ENCODE measurements around the gene MRPL2. TPM values are rescaled to one million over a fixed set of nuclear protein-coding genes. Genes with fewer than 3 reads are reported as not detected.

The MRPL2 gene
- total and polyA plus RNA-seq, 2 donors (not counting 1 experiment from before 2014, with no cell fraction given): 45.6 to 52.8 TPM

- ChIA-PET POLR2A (interaction anchor here (1.3 kb wide), 1 partner anchor 129 kb away, joined by 11 read pairs; the partner anchor contains the start of gene CNPY3), CTCF (no interaction called here)
- TF ChIP-seq EZH2 (IDR thresholded peaks at IDR 0.05; ENCODE audit: borderline replicate concordance, insufficient read depth, low read depth, low read length, poor library complexity, severe bottlenecking) (no peak), CTCF (IDR thresholded peaks at IDR 0.05) (no peak)
- Histone ChIP-seq H4K20me1 (ENCODE audit: control insufficient read depth, insufficient read depth, low read length, poor library complexity, severe bottlenecking) (peaks cover 11% of the 10 kb centered on the region), H3K9ac (ENCODE audit: low read length) (peak overlapping the region; percentile 79), H3K27ac (ENCODE audit: low read length in 2 of 2) (peak overlapping the region in 1 of 2 donors; percentile 86), H3K9me3 (ENCODE audit: control extremely low read depth in 1 of 3, control insufficient read depth in 2 of 3, insufficient read depth in 1 of 3, low read length in 2 of 3) (no peaks in the 10 kb centered on the region), H3K27me3 (replicated peaks in 1 of 4; ENCODE audit: control extremely low read depth in 1 of 4, control insufficient read depth in 3 of 4, insufficient read depth in 4 of 4, low read length in 3 of 4) (no peaks in the 10 kb centered on the region), H3K36me3 (replicated peaks in 1 of 2; ENCODE audit: control extremely low read depth in 1 of 2, control insufficient read depth in 1 of 2, extremely low read depth in 1 of 2, insufficient read depth in 2 of 2, low read length in 1 of 2) (peaks cover 0 to 15% of the 10 kb centered on the region in 2 experiments), H3K4me3 (ENCODE audit: control extremely low read depth in 1 of 5, extremely low read depth in 1 of 5, insufficient read depth in 1 of 5, low read depth in 2 of 5, low read length in 4 of 5) (peak overlapping the region; percentile 76 to 96 (median 89)), H3K79me2 (ENCODE audit: control insufficient read depth, insufficient read depth, low read length) (peaks cover 33% of the 10 kb centered on the region), H3K4me1 (ENCODE audit: control insufficient read depth in 2 of 2, insufficient read depth in 2 of 2, low read length in 2 of 2) (peaks cover 22 to 30% of the 10 kb centered on the region in 2 donors), H3K4me2 (replicated peaks; ENCODE audit: low read depth, low read length, poor library complexity, severe bottlenecking) (peak overlapping the region; percentile 87), H2AFZ (ENCODE audit: insufficient read depth, low read depth, low read length, poor library complexity, severe bottlenecking) (peak overlapping the region; percentile 89)
- intact Hi-C loops (cut with micrococcal nuclease): loop anchor here (2.0 to 10.0 kb wide), 3 partner anchors 80 to 1138 kb away; partner anchors contain the start of genes BYSL, MED20 and PEX6
- no peak for ATAC-seq (ENCODE audit: low read depth)
- H3K4me3 Mint-ChIP-seq: peak overlapping the region; percentile 99
- H3K27me3 Mint-ChIP-seq: no peaks in the 10 kb centered on the region
- H3K9me3 Mint-ChIP-seq (ENCODE audit: insufficient read depth): no peaks in the 10 kb centered on the region
- no peak for DNase-seq
- peak overlapping the region; percentile 100 for H3K27ac Mint-ChIP-seq
- H3K4me1 Mint-ChIP-seq: peaks cover 45% of the 10 kb centered on the region
- no CpG with 5 or more reads among the region's 1 CpG for WGBS (ENCODE audit: insufficient coverage)
These were observed 703 bp downstream of the MRPL2 start for GRCh38 chr6:43058531-43058930.

GRCh38 chr6:43055966-43056365, 3.3 kb downstream of the MRPL2 start:
- no peak for DNase-seq
- Histone ChIP-seq H3K4me3 (ENCODE audit: control extremely low read depth in 1 of 5, extremely low read depth in 1 of 5, insufficient read depth in 1 of 5, low read depth in 2 of 5, low read length in 4 of 5) (no peak overlapping the region), H3K9ac (ENCODE audit: low read length) (no peak overlapping the region), H3K27ac (ENCODE audit: low read length in 2 of 2) (no peak overlapping the region), H3K4me2 (replicated peaks; ENCODE audit: low read depth, low read length, poor library complexity, severe bottlenecking) (no peak overlapping the region), H4K20me1 (ENCODE audit: control insufficient read depth, insufficient read depth, low read length, poor library complexity, severe bottlenecking) (peaks cover 11% of the 10 kb centered on the region), H3K4me1 (ENCODE audit: control insufficient read depth in 2 of 2, insufficient read depth in 2 of 2, low read length in 2 of 2) (peaks cover 30 to 39% of the 10 kb centered on the region in 2 donors), H3K79me2 (ENCODE audit: control insufficient read depth, insufficient read depth, low read length) (peaks cover 32% of the 10 kb centered on the region), H2AFZ (ENCODE audit: insufficient read depth, low read depth, low read length, poor library complexity, severe bottlenecking) (no peak overlapping the region), H3K27me3 (replicated peaks in 1 of 4; ENCODE audit: control extremely low read depth in 1 of 4, control insufficient read depth in 3 of 4, insufficient read depth in 4 of 4, low read length in 3 of 4) (no peaks in the 10 kb centered on the region), H3K9me3 (ENCODE audit: control extremely low read depth in 1 of 3, control insufficient read depth in 2 of 3, insufficient read depth in 1 of 3, low read length in 2 of 3) (no peaks in the 10 kb centered on the region), H3K36me3 (replicated peaks in 1 of 2; ENCODE audit: control extremely low read depth in 1 of 2, control insufficient read depth in 1 of 2, extremely low read depth in 1 of 2, insufficient read depth in 2 of 2, low read length in 1 of 2) (peaks cover 0 to 9% of the 10 kb centered on the region in 2 experiments)
- WGBS (ENCODE audit: insufficient coverage): 88% methylated on average over 8 of the region's 8 CpGs
- ChIA-PET CTCF (no interaction called here), POLR2A (no interaction called here)
- H3K27me3 Mint-ChIP-seq: no peaks in the 10 kb centered on the region
- H3K4me3 Mint-ChIP-seq: peak overlapping the region; percentile 53
- H3K4me1 Mint-ChIP-seq: peaks cover 60% of the 10 kb centered on the region
- H3K27ac Mint-ChIP-seq: peak overlapping the region; percentile 46
- no peaks in the 10 kb centered on the region for H3K9me3 Mint-ChIP-seq (ENCODE audit: insufficient read depth)
- no peak for ATAC-seq (ENCODE audit: low read depth)
- TF ChIP-seq EZH2 (IDR thresholded peaks at IDR 0.05; ENCODE audit: borderline replicate concordance, insufficient read depth, low read depth, low read length, poor library complexity, severe bottlenecking) (no peak), CTCF (IDR thresholded peaks at IDR 0.05) (no peak)
- intact Hi-C loops (cut with micrococcal nuclease): loop anchor here (10.0 kb wide), 1 partner anchor 481 kb away; no protein-coding TSS in a partner anchor

Data from B cell (primary cell).